Lower leg skin (tissue), 3 donors: ENCODE measurements around the gene MDK.
"Not testable (repeated sequence)": the region's sequence is repeated elsewhere in the genome, so short reads cannot be mapped to it uniquely, and the experiment has no call there.

Experiments
- POLR2A ChIP-seq, 2 donors: fragments of 450-650 bp; IDR thresholded peaks; one replicate each; pipeline ENCODE4 v1.6.1; 2016 to 2017; ENCODE audit warnings: antibody characterized with exemption in 2 of 2, mild to moderate bottlenecking in 1 of 2, moderate library complexity in 1 of 2
- TF ChIP-seq, protein P1 (sequence below), 3 donors: fragments of 450-650 bp; IDR thresholded peaks; one replicate each; pipeline ENCODE4 v1.5.1; 2016; ENCODE audit warnings: antibody characterized with exemption in 3 of 3, mild to moderate bottlenecking in 3 of 3, moderate library complexity in 2 of 3

DNA sequence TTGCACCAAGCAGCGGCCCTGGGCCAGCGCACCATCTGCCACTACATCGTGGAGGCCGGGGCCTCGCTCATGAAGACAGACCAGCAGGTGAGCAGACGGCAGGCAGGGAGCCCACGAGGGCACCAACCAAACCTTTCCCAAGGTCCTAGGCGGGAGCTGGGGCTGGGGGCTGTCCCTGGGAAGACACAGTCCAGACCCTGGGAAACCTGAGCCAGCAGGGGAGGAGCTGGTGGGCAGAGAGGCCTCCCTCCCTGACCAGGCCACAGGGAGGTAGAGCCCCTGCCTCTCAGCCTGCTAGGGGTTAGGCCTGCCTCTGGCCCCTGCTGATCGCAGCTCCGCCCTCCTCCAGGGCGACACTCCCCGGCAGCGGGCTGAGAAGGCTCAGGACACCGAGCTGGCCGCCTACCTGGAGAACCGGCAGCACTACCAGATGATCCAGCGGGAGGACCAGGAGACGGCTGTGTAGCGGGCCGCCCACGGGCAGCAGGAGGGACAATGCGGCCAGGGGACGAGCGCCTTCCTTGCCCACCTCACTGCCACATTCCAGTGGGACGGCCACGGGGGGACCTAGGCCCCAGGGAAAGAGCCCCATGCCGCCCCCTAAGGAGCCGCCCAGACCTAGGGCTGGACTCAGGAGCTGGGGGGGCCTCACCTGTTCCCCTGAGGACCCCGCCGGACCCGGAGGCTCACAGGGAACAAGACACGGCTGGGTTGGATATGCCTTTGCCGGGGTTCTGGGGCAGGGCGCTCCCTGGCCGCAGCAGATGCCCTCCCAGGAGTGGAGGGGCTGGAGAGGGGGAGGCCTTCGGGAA lies 1.8 kb upstream of the MDK start:
- TF ChIP-seq, protein P1, sequence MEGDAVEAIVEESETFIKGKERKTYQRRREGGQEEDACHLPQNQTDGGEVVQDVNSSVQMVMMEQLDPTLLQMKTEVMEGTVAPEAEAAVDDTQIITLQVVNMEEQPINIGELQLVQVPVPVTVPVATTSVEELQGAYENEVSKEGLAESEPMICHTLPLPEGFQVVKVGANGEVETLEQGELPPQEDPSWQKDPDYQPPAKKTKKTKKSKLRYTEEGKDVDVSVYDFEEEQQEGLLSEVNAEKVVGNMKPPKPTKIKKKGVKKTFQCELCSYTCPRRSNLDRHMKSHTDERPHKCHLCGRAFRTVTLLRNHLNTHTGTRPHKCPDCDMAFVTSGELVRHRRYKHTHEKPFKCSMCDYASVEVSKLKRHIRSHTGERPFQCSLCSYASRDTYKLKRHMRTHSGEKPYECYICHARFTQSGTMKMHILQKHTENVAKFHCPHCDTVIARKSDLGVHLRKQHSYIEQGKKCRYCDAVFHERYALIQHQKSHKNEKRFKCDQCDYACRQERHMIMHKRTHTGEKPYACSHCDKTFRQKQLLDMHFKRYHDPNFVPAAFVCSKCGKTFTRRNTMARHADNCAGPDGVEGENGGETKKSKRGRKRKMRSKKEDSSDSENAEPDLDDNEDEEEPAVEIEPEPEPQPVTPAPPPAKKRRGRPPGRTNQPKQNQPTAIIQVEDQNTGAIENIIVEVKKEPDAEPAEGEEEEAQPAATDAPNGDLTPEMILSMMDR (IDR thresholded peaks at IDR 0.05): not testable (repeated sequence)
- not testable (repeated sequence) for TF ChIP-seq POLR2A (IDR thresholded peaks at IDR 0.05)
